HCT116 (cell line): ENCODE data around the gene TFEB. TPM values are rescaled to one million over a fixed set of nuclear protein-coding genes. Genes with fewer than 3 reads are reported as not detected.

Experiments used
- ATAC-seq: fragments of 200-7000 bp; cut with Tn5 transposase; 2 replicates; pipeline ENCODE4 v1.9.1; 2020; ENCODE audit warnings: mild to moderate bottlenecking, moderate library complexity
- BruUV-seq: library from RNA; stranded (reverse); fragments of 400-500 nt; replicated peaks from 2 replicates; lab custom pipeline; 2021; lab: Mats Ljungman, UMichigan
- CTCF ChIA-PET: fragments of 300-600 bp; sonication (Branson Sonifier 250); formaldehyde crosslinking; loops from one replicate; lab custom pipeline; 2021; ENCODE audit warnings: antibody characterized with exemption; lab: Charles Lee
- POLR2A ChIA-PET: fragments of 300-600, 350-600 bp; sonication (Branson Sonifier 250); formaldehyde crosslinking; loops from one replicate; lab custom pipeline; 2021; ENCODE audit warnings: antibody characterized with exemption; lab: Charles Lee
- RAD21 ChIA-PET, 2 experiments: fragments of 300-600 bp; sonication (Branson Sonifier 250); formaldehyde crosslinking; loops; one replicate each; lab custom pipeline; 2023; ENCODE audit warnings: low total read pairs in 2 of 2; ENCODE audit not compliant: uncharacterized antibody in 2 of 2, unreplicated experiment in 2 of 2, low non-redundant PET in 1 of 2; lab: Charles Lee
- DNase-seq: peaks from one replicate; pipeline ENCODE4 v3.0.0-alpha.2; 2010; ENCODE audit warnings: low read depth, low spot score
- H2AFZ ChIP-seq: fragments of 200-600 bp; shearing (Covaris generic), sonication (generic); 2 replicates; pipeline ENCODE4 v1.6.1; 2017; ENCODE audit warnings: low read depth, mixed run types, mixed read lengths, antibody characterized with exemption, low read length; ENCODE audit not compliant: poor library complexity, severe bottlenecking
- H3K27ac ChIP-seq: 2 replicates; pipeline ENCODE4 v1.5.1; 2012; ENCODE audit warnings: low read depth, low read length
- H3K27me3 ChIP-seq: fragments of 200-600 bp; sonication (generic); 2 replicates; pipeline ENCODE4 v1.6.1; 2016; ENCODE audit warnings: mixed run types, low read length, mixed read lengths; ENCODE audit not compliant: insufficient read depth
- H3K36me3 ChIP-seq, 2 experiments: fragments of 200-500 bp in 1 of 2; fragments of 200-600 bp in 1 of 2; sonication (Bioruptor generic) in 1 of 2; sonication (generic) in 1 of 2; 2 replicates each; pipeline versions ENCODE4 v1.5.1 to v1.6.1; 2014 to 2016; ENCODE audit warnings: low read length in 2 of 2, inconsistent platforms in 1 of 2, mixed read lengths in 1 of 2, mixed run types in 1 of 2; ENCODE audit not compliant: insufficient read depth in 2 of 2, control insufficient read depth in 1 of 2
- H3K4me1 ChIP-seq, 2 experiments: fragments of 200-600 bp in 1 of 2; sonication (generic) in 1 of 2; 2 replicates each; pipeline versions ENCODE4 v1.5.1 to v1.6.1; 2012 to 2017; ENCODE audit warnings: low read length in 2 of 2, inconsistent platforms in 1 of 2, mild to moderate bottlenecking in 1 of 2, mixed read lengths in 1 of 2, mixed run types in 1 of 2, moderate library complexity in 1 of 2; ENCODE audit not compliant: insufficient read depth in 2 of 2, control insufficient read depth in 1 of 2
- H3K4me2 ChIP-seq: fragments of 200-600 bp; sonication (generic); 2 replicates; pipeline ENCODE4 v1.6.1; 2017; ENCODE audit warnings: mixed run types, low read length, mixed read lengths
- H3K4me3 ChIP-seq, 2 experiments: fragments of 200-600 bp in 1 of 2; sonication (generic) in 1 of 2; replicated peaks in 1 of 2; 2 replicates each; pipeline ENCODE4 v1.5.1; 2011 to 2016; ENCODE audit warnings: low read length in 2 of 2, control low read depth in 1 of 2, low read depth in 1 of 2, mild to moderate bottlenecking in 1 of 2, mixed read lengths in 1 of 2, mixed run types in 1 of 2
- H3K79me2 ChIP-seq: fragments of 200-600 bp; sonication (generic); 2 replicates; pipeline ENCODE4 v1.6.1; 2017; ENCODE audit warnings: mild to moderate bottlenecking, mixed run types, low read length, moderate library complexity, mixed read lengths; ENCODE audit not compliant: insufficient read depth
- H3K9ac ChIP-seq: fragments of 200-600 bp; sonication (generic); 2 replicates; pipeline ENCODE4 v1.6.1; 2016; ENCODE audit warnings: low read length, mixed read lengths
- H3K9me2 ChIP-seq: fragments of 200-600 bp; sonication (generic), shearing (Covaris generic); 2 replicates; pipeline ENCODE4 v1.6.1; 2017; ENCODE audit warnings: mixed run types, mild to moderate bottlenecking, moderate library complexity; ENCODE audit not compliant: insufficient read depth
- H3K9me3 ChIP-seq, 2 experiments: fragments of 200-500 bp in 1 of 2; fragments of 200-600 bp in 1 of 2; sonication (Bioruptor generic) in 1 of 2; sonication (generic) in 1 of 2; 2 replicates each; pipeline ENCODE4 v1.6.1; 2014 to 2017; ENCODE audit warnings: low read length in 2 of 2, mixed read lengths in 2 of 2, inconsistent platforms in 1 of 2, low read depth in 1 of 2, mild to moderate bottlenecking in 1 of 2, mixed run types in 1 of 2, moderate library complexity in 1 of 2; ENCODE audit not compliant: control insufficient read depth in 1 of 2, insufficient read depth in 1 of 2
- H4K20me1 ChIP-seq: fragments of 200-600 bp; sonication (generic), shearing (Covaris generic); 2 replicates; pipeline ENCODE4 v1.6.1; 2017; ENCODE audit warnings: mixed run types, mild to moderate bottlenecking, moderate library complexity; ENCODE audit not compliant: insufficient read depth
- CEBPB ChIP-seq: IDR thresholded peaks from 2 replicates; pipeline ENCODE4 v1.6.1; 2012; ENCODE audit warnings: low read depth
- CTCF ChIP-seq, 3 experiments: fragments of 200-600 bp in 1 of 3; sonication (generic) in 1 of 3; IDR thresholded peaks in 2 of 3; conservative IDR thresholded peaks in 1 of 3; 2 replicates each; pipeline ENCODE4 v1.5.1; 2012 to 2017; ENCODE audit warnings: low read depth in 2 of 3, low read length in 2 of 3, antibody characterized with exemption in 1 of 3, borderline replicate concordance in 1 of 3, control low read depth in 1 of 3, mild to moderate bottlenecking in 1 of 3, mixed read lengths in 1 of 3, mixed run types in 1 of 3, moderate library complexity in 1 of 3; ENCODE audit not compliant: insufficient read depth in 1 of 3
- POLR2AphosphoS5 ChIP-seq: IDR thresholded peaks from 2 replicates; pipeline ENCODE4 v1.6.1; 2011; ENCODE audit warnings: mild to moderate bottlenecking, low read depth, low read length, moderate library complexity
- SIN3A ChIP-seq: IDR thresholded peaks from 2 replicates; pipeline ENCODE4 v1.6.1; 2012; ENCODE audit warnings: low read depth
- SP1 ChIP-seq: IDR thresholded peaks from 2 replicates; pipeline ENCODE4 v1.6.1; 2012; ENCODE audit warnings: low read depth
- YY1 ChIP-seq: IDR thresholded peaks from 2 replicates; pipeline ENCODE4 v1.6.1; 2011; ENCODE audit warnings: low read length, low read depth, moderate library complexity, mild to moderate bottlenecking; ENCODE audit not compliant: insufficient replicate concordance; ENCODE audit errors: extremely low read depth
- intact Hi-C: fragments of 100-400 bp; cut with micrococcal nuclease; formaldehyde crosslinking; loops from 2 replicates; pipeline ENCODE4 v1.10.0; 2022
- total RNA-seq: library from RNA; stranded (reverse); gene quantifications from one replicate; pipeline ENCODE4 v1.2.1, GENCODE V29; 2021; ENCODE audit not compliant: unreplicated experiment

Gene TFEB
- total RNA-seq, 1 experiment from 2014 or later = 4.8 TPM

GRCh38 chr6:41779788-41780550 is 44.6 kb upstream of the TFEB start, which contains the start of gene FRS3:
Gene FRS3, minus strand, starts transcription at chr6:41779900. Its CDS starts 2,913 bp downstream, at chr6:41776987.
- Histone ChIP-seq H3K79me2 (no peaks in the 10 kb centered on the region), H2AFZ (peak within 1 kb of the TSS; percentile 80), H3K4me3 (peak within 1 kb of the TSS; percentile 77 to 83), H3K9me3 (no peaks in the 10 kb centered on the region), H3K4me2 (peak within 1 kb of the TSS; percentile 99), H3K9me2 (no peaks in the 10 kb centered on the region), H4K20me1 (no peaks in the 10 kb centered on the region), H3K4me1 (peaks cover 14 to 23% of the 10 kb centered on the region in 2 experiments), H3K27ac (peak within 1 kb of the TSS; percentile 69), H3K27me3 (no peaks in the 10 kb centered on the region), H3K36me3 (no peaks in the 10 kb centered on the region; a peak in 1 of 4 replicates), H3K9ac (peak within 1 kb of the TSS; percentile 68)
- ATAC-seq (peak; percentile 91), DNase-seq (peak; percentile 90)
- no TSS peak for BruUV-seq
- ChIA-PET POLR2A (no interaction called here), RAD21 (no interaction called here), CTCF (interaction anchor here (0.7 to 2.8 kb wide), 3 partner anchors 12 to 265 kb away, joined by 3 to 13 read pairs (median 4); no protein-coding TSS in a partner anchor)
- TF ChIP-seq SP1 (no peak), SIN3A (no peak), YY1 (peak; percentile 81), CTCF (IDR thresholded peaks at IDR 0.05 in 2 of 3, conservative IDR thresholded peaks at IDR 0.05 in 1 of 3; ENCODE audit: borderline replicate concordance in 1 of 3, insufficient read depth in 1 of 3, low read depth in 2 of 3, low read length in 2 of 3) (peak in 2 of 3 experiments; percentile 86 to 90; a peak in 4 of 6 replicates), POLR2AphosphoS5 (peak; percentile 6), CEBPB (no peak)
- intact Hi-C loops = loop anchor here (1.0 to 10.0 kb wide), 5 partner anchors 45 to 435 kb away; partner anchors contain the start of genes MRPS10 and TFEB
